HG03066 (cell line): ENCODE measurements around the gene MGST2.
"Not testable (repeated sequence)": the region's sequence is repeated elsewhere in the genome, so short reads cannot be mapped to it uniquely, and the experiment has no call there.

Experiments
- ATAC-seq: cut with Tn5 transposase; IDR thresholded peaks from one replicate; pipeline ENCODE4 v1.9.1; 2021; ENCODE audit warnings: low read depth; ENCODE audit not compliant: unreplicated experiment

The MGST2 gene

DNA sequence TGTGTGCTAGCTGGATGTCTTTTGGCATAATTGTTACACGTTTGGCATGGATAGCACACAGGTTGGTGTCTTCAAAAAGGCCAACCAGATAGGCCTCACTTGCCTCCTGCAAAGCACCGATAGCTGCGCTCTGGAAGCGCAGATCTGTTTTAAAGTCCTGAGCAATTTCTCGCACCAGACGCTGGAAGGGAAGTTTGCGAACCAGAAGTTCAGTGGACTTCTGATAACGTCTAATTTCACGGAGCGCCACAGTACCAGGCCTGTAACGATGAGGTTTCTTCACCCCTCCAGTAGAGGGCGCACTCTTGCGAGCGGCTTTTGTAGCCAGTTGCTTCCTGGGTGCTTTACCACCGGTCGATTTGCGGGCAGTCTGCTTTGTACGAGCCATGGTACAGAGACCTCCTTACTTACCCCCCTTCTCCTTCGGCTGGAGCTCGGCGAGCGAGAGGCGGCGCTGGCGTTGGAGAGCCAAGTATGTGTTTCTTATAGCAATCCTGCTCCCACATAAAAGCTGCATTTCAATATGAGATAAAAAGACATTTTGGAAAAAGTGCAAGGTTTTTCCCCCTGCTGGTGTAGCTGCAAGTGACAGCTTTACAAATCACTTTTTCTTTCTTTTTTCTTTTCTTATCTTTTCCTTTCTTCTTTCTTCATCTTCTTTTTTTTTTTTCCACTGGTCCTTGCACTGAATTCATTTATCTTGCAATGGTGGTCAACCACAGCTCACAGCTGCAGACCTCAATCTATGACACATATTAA lies 32.7 kb downstream of the MGST2 start:
- ATAC-seq, result not testable (repeated sequence)

DNA sequence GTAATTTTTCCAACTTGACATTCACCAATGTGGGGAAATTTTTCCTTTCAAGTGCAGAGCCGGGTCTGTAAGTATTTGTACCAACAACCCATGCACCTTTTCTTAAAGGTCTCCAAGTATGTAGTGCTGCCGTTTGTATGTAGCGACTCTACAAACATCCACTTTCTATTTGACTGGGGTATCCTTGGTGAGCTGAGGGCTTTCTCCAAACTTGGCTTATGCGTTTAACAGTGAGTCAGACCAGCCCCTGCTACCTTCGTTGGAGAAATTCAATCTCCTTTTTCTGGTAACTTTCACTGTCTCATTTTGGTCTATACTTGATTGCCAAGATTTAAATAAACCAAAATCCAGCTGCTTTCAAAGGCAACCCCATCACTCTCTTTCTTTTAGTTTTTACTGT lies 34.9 kb downstream of the MGST2 start:
- no peak for ATAC-seq

DNA sequence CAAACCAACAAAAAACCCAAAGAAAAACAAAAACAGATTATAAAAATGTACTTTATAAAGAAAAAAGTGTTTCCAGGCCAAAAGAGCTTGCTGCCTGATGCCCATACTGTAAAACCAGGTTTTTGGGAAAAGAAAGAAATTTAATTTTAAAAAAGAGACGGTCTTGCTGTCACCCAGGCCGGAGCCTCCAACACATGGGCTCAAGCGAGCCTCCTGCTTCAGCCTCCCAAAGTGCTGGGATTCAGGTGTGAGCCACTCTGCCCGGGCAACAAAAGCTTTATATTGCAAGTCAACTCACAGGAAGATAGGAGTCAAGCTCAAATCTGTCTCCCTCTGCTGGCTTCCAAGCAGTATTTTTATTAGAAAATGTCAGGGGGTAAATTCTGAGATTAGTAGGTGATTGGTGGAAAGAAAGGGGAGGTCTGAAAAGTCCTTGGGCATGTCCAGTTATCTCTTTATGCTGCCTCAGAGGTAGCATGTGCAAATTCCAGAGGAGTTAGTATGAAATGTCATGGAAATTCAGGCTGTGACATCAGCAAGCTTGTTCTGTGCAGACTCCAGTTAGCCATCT lies 39.4 kb downstream of the MGST2 start:
- ATAC-seq, result no peak

DNA sequence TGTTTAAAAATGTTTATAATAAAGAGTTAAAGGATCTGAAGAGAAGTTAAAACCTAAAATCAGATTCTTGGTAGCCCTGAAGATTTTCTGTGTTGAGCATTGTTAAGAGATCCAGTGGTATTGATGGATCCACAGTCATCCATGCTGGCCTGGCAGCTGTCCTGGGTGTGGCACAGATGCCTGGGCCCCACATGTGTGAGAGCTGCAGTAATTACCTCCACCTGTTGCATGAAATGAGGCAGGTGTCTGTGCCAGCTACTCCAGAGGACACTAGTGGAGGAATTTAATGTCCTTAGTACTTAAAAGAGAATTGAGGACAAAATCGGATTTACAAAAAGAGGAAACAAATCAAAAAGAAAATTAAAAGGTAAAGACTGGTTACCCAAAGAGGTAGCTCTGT lies 44.0 kb downstream of the MGST2 start:
- ATAC-seq, result no peak

DNA sequence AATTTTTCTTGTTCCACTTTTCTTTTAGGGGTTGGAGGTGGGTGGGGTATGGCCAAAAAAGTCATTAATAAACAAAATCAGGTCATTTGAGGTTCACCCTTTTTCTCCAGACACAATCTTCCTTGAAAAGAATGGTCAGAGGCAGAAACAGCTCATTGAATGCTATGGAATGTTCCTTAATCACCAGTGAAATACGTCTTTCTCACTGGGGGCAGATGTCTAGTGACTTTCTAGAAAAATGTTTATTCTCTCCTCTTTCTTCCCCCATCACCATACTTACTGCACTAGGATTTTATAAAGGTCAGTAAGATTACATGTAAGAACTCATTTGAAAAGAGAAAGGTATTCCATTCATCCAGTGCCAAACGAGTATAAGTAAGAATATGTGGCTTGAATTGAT lies 44.5 kb downstream of the MGST2 start:
- ATAC-seq, result no peak

DNA sequence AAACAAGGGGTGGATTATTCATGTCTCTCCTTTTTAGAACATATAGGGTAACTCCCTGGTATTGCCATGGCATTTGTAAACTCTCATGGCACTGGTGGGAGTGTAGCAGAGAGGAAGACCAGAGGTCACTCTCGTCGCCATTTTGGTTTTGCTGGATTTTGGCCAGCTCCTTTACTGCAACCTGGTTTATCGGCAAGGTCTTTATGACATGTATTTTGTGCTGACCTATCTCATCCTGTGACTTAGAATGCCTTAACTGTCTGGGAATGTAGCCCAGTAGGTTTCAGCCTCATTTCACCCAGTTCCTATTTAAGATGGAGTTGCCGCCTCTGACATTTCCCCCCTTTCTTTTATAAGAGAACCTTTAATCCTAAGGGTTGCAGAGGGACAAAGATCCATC lies 45.8 kb downstream of the MGST2 start:
- ATAC-seq, result no peak

DNA sequence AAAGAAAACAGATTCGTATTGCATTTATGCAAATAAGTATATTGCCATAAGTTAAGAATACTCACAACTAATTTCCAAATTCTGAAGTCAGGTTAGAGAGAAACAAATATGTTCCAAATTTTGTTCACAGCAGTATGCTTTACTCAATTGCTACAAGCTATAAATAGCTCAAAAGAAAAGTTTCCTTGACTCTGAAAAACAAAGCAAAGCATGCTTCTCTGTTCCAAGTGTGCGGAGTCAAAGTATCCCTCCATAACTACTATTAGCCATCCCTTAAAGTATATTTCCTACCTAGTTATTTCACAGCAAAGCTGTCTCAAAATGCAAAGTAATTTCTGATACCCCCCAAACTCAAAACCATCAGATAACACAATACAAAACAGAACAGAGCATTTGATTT lies 47.3 kb downstream of the MGST2 start:
- ATAC-seq, result no peak

DNA sequence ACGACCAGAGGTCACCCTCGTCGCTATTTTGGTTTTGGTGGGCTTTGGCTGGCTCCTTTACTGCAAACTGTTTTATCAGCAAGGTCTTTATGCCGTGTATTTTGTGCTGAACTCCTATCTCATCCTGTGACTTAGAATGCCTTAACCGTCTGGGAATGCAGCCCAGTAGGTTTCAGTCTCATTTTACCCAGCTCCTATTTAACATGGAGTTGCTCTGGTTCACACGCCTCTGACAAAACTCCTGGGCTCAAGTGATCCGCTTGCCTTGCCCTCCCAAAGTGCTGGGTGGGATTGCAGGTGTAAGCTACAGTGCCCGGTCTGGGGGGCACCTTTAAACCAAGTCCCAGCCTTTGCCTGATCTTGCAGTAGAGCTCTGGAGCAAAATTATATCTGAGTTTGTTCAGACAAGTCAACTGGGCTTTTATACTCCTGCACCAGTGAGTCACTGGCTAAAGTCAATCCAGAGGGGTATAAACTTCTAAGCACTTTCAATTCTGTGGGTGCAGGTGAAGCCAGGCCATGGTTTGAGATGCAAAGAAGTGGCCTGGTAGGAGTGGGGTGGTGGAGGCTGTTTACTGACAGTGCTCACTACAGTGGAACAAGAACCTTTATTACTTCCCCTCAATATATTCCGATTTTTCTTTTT lies 50.2 kb downstream of the MGST2 start:
- no peak for ATAC-seq

DNA sequence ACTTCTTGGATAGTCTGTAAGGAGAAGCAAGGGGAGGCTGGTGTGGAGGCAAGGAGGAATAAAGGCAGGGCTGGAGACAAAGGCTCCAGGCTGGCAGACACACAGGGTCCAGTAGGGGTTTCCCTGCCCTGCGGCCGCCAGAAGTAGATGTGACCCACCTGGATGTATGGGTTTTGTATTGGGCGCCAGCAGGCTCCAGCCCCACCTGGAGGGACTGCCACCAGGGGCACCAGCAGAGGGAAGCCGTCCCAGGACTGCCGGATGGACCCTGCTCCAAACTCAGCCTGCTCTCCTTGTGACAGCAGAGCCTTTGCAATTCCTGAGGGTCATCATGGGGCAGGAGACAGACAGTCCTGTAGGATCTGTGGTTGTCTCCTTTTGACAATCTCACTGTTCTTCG lies 52.7 kb downstream of the MGST2 start:
- no peak for ATAC-seq

DNA sequence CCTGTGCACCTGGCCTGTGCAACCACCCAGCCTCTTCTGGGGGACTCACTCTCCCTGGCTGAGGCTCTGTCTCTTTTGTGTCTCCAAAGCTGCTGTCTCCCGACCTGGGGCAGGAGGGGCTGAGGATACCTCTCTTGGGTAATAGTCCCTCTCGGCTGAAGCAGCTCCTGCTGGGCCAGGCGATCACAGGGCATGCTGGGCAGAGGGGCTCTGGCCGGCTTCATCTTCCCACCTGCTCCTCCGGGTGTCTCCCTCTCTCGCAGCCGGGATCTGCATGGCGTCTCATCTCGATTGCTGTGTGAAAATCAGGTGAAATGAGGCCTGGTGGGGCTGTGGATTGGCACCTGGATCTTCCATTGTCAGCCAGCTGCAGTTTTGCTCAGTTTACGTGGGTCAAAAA lies 53.2 kb downstream of the MGST2 start:
- ATAC-seq, result no peak

DNA sequence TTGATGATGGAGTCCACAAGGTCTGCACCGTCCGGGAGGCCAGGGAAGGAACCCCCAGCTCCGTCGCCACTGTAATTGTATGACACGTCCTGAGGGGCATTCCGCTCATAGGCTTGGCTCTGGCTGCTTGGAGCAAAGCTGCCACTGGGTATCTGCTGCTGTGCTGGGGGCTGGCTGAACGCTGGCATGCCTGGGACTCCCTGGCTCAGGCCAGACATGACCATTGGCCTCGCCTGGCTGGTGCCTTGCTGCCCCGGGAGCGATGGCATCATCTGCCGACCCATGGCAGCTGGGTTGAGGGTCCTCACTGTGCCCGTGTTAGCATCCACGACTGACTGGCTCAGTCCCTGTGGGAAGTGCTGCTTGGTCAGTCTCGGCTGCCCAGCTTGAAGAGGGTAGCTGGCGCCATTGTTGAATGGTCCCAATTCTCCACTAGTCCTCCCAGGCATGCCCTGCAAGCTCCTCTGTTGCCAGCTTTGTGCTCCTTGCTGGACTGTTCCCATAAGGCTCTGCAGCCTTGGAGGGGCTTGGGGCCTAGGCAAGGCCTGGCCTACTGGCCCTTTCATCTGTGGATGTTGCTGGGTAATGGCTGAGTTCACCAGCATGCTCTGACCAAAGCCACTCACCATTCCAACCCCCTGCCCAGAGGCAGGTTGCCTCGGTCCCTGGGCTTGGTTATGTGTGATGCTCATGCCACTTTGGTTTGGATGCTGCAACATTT lies 53.9 kb downstream of the MGST2 start:
- no peak for ATAC-seq

DNA sequence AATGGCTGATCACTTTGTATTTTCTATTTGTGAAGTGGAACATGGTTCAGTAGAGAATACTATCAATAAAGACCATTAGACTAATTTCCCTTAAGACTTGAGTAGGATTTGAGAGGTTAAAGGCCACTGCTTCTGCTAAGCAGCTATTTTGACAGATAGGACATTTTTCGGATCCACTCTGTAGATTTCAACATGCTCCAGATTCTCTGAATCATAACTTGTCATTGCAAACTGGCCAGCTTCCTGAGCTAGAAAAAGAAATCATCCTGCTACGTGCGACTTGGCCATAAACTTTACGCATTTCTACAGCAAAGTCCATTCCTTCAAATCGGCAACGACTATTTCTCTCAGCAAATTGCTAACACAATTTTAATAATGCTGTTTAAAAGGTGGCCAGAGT lies 55.2 kb downstream of the MGST2 start:
- ATAC-seq, result no peak

DNA sequence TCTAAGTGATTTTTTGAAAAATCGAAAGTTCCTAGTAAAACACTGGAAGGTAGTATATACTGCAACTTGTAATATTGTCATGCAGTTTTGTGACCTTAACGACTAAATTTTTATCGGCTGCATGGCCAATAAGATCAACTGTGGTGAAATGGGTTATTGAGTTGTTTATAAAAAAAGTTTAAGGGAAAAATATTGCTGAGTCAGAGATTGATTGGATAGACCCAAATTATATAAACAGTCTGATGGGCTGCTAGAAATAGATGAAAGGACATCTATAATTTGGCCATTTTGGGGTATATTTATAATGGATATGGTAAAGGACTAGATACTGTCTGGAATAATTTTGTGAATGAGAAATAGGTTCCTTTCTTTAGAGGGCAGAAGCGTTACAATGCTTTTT lies 56.2 kb downstream of the MGST2 start:
- ATAC-seq, result no peak

DNA sequence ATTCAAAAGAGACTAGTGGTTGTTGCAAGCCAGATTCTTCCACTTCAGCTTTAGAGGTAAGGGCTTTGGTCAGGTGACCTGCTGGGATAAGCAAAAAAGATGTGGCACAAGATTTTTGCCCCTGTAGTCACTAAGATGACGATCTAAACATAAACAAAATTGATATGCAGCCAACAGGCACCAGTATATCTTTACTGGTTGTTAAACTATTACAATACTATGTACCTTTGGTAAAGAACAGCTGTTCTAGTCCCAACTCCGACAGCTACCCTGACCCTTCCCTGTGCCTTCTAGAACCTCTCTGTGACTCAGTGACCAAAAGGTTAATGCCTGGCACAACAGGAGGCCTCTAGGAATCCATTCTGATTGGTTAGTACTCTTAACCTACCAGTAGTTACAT lies 59.6 kb downstream of the MGST2 start:
- no peak for ATAC-seq

DNA sequence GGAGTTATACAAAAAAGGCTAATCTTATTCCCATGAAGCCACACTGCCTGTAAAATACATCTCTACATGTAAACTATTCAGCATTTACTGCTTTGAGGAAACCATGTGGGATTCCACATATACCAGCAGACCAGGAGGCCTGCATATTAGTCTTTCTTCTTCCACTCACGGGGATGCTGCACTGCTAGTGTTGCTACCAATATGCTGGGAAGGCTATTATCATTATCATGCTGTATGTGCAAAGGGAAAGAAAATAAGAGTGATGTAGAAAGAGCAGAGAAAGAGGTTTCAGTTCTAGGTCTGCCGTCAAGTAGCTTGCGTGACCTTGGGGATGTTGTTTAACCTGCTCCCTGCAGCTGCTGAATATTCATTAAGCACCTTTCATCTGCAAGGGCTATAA lies 61.0 kb downstream of the MGST2 start:
- no peak for ATAC-seq

DNA sequence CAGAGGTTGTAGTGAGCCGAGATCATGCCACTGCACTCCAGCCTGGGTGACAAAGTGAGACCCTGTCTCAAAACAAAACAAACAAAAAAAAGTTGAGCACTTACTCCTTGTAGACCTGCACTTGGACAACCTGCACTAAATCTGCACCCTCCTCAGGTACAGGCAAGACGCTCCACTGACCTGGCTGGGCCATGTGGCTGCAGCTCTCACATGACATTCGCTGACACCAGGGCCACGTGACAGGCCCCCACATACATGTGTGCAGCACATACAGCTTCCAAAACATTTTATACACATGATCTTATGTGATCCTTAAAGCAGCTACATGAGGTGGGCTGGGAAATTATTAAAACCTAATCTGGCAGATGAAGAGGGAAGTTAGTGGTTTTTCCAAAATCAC lies 62.5 kb downstream of the MGST2 start:
- no peak for ATAC-seq

DNA sequence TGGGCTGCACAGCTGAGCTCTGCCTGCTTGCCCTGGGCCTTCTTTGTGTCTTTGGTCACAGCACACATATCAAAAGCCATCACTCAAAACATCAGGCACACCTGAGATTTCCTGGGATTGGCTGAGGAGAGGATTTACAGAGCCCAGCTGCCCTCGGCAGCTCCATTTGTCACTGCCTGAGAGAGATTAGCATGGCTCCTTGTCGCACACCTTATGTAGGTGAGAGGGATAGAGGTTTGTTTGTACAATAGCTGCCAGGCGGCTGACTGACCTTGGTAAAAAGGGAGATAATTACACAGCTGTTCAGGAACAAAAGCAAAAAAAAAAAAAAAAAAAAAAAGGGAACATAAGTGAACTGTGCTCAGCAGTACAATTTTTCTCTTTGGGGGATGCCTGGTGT lies 63.2 kb downstream of the MGST2 start:
- no peak for ATAC-seq

DNA sequence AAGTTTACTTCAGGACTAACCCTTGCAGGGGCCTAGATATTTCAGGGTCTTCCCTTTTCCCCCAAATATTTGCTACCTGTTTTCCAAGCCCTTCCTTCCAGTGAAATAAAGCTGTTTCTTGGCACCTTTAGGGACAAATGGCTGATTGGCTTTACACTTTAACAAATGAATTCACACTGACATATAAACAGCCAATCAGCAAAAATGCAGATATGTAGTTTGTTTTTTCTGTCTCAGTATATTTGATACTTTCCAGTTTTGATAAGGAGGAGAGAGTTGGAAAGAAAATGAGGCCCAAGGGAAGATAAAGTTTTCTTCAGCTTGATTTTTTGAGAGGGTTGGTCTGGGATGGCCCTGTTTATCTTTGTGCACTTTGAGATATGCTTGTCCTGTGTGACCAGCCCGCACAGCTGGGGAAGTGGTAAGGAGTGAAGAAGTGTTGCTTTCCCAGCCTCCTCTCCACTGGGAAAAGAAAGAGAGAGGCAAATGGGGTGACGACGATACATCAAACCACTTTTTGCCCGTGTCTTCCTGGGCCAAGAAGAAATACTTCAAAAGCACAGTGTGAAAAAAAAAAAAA lies 67.5 kb downstream of the MGST2 start:
- no peak for ATAC-seq

DNA sequence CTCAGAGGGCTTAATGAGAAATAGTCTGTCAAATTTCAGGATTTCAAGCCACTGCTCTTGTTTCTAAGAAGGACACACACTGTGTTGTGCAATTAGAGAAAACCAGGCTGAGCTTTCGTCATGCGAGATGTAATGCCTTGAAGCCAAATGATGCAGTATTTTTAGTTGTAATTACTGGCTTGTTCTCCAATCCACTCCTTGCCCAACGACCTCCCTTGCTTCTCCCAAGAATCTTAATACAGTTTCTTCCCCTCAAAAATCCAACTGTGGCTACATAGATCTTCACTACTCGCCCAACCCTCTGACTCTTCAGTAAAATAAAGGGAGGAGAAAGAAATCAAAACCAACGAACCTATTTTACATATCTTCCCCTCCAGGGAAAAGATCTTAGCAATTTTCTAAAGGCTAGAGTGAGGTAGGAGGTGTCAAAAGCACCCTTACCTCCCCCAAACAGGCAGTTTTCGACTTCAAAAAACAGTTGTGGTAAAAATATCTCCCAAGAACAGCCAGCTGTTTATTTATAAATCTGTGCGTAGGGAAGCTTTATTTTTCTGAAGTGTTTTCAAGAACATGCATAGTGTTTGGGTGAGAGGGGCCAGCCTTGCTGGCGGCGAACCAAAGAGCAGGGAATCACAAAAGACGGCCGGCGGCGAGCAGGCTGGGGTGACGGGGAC lies 68.7 kb downstream of the MGST2 start:
- ATAC-seq, result no peak

DNA sequence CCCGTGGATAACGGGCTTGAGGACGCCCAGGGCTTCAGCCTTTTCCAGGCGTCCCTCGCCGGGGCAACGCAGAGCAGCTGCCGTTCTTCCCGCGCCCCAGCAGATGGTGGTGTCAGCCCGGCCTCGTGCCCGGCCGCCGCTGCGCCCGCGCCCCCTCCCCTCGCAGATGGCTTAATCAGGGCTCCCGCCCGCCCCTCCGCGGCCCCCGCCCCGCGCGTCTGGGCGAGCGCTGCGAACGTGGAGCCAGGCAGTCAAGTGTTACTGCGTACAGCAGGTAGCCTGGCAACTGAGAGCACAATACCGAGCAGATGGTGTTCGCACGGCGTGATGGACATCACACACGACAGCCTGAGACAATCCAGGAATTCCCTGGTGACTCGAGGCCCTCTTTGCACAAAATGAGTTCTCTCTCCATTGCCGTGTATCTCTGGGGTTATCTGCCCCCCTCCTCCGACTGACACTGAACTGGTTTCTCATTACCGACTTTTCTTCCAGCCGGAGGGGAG lies 69.3 kb downstream of the MGST2 start:
- ATAC-seq, result peak; percentile 51
